ENCODE measurements around the gene MAFF.

MAFF gene

DNA sequence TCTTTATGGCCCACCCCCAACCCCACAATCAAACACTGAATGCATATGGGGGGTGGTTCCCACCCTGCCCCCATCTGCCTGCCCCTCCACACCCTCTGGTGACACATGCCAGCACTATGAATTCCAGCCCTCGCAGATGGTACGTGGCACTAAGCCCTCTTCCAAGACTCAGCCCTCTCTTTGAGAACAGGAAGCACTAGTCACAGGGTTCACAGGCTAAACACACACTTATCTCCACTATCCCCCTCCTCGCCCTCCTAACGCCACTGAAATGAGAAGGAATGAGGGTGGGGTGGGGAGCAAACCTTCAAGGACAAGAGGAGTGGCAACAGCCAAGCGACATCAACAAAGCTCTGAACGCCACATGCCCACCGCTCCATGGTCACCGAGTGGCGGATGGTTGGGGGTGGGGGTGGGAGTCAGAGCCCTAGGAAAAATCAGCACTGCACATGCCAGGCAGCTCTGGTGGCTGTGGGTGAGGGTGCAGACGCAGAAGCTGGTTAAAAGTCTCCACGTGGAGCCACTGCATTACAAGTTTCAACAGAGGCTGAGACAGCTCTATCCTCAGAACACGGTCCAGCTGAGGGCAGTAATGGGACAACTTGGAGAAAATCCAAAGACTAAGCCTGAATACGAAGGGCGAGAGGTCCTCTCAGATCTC, 37.4 kb downstream of the MAFF start:
- Histone ChIP-seq H3K4me3 (ENCODE audit: low read depth in 1 of 2, low read length in 1 of 2) (no peak overlapping the region), H3K27me3 (no peaks in the 10 kb centered on the region), H3K9me3 (no peaks in the 10 kb centered on the region), H3K4me1 (ENCODE audit: control insufficient read depth in 1 of 2, insufficient read depth in 1 of 2, low read depth in 1 of 2, low read length in 1 of 2) (no peaks in the 10 kb centered on the region), H3K27ac (no peak overlapping the region), H3K36me3 (peaks cover 63% of the 10 kb centered on the region)
- TF ChIP-seq, protein P1, sequence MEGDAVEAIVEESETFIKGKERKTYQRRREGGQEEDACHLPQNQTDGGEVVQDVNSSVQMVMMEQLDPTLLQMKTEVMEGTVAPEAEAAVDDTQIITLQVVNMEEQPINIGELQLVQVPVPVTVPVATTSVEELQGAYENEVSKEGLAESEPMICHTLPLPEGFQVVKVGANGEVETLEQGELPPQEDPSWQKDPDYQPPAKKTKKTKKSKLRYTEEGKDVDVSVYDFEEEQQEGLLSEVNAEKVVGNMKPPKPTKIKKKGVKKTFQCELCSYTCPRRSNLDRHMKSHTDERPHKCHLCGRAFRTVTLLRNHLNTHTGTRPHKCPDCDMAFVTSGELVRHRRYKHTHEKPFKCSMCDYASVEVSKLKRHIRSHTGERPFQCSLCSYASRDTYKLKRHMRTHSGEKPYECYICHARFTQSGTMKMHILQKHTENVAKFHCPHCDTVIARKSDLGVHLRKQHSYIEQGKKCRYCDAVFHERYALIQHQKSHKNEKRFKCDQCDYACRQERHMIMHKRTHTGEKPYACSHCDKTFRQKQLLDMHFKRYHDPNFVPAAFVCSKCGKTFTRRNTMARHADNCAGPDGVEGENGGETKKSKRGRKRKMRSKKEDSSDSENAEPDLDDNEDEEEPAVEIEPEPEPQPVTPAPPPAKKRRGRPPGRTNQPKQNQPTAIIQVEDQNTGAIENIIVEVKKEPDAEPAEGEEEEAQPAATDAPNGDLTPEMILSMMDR (IDR thresholded peaks at IDR 0.05): no peak

GRCh38 chr22:38240734-38241252, 39.0 kb downstream of the MAFF start:
- Histone ChIP-seq H3K4me1 (ENCODE audit: control insufficient read depth in 1 of 2, insufficient read depth in 1 of 2, low read depth in 1 of 2, low read length in 1 of 2) (no peaks in the 10 kb centered on the region), H3K27ac (no peak overlapping the region), H3K27me3 (no peaks in the 10 kb centered on the region), H3K36me3 (peaks cover 63% of the 10 kb centered on the region), H3K9me3 (no peaks in the 10 kb centered on the region), H3K4me3 (ENCODE audit: low read depth in 1 of 2, low read length in 1 of 2) (no peak overlapping the region)
- TF ChIP-seq, protein P1 (IDR thresholded peaks at IDR 0.05): no peak

DNA sequence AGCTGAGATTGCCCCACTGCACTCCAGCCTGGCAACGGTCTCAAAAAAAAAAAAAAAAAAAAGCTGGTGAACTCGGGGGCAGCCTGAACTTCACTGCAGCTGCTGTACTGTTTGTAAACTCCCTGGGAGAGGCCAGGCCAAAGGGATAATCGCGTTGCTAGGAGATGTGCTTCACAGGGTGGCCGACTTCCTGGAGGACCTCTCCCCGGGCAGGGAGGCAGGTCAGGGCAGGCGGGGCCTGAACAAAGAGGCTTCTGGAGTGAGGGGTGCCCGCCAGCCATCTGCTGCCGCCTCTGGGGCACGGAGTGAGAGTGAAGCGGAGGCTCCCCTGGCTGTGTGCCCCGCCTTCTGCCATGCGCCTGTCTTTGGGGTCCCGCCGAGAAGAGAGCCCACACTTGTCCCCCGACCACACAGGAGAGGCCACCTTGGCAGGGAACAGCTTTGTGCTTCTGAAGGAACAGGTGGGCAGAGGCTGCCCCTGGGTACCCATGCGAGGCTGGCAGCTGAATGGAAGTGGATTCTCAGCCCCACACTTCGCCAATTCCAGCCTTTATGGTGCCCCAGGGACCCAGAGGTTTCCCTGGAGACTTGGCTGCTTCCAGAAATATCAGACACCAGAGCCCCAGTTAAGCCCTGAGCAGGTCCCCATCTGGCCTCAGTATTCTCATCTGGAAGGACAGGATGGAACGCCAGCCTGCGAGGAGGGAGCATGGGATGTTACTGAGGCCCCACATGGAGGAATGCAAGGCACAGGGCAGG, 41.4 kb downstream of the MAFF start:
- no peak overlapping the region for H3K4me3 ChIP-seq (ENCODE audit: low read depth in 1 of 2, low read length in 1 of 2)
- peaks cover 68% of the 10 kb centered on the region for H3K36me3 ChIP-seq
- H3K4me1 ChIP-seq (ENCODE audit: control insufficient read depth in 1 of 2, insufficient read depth in 1 of 2, low read depth in 1 of 2, low read length in 1 of 2): no peaks in the 10 kb centered on the region
- no peak overlapping the region for H3K27ac ChIP-seq
- no peaks in the 10 kb centered on the region for H3K27me3 ChIP-seq
- H3K9me3 ChIP-seq: no peaks in the 10 kb centered on the region
- TF ChIP-seq, protein P1 (IDR thresholded peaks at IDR 0.05): no peak

- Histone ChIP-seq H3K4me3 (ENCODE audit: low read depth in 1 of 2, low read length in 1 of 2) (no peak overlapping the region), H3K36me3 (peaks cover 59% of the 10 kb centered on the region), H3K27ac (no peak overlapping the region), H3K4me1 (ENCODE audit: control insufficient read depth in 1 of 2, insufficient read depth in 1 of 2, low read depth in 1 of 2, low read length in 1 of 2) (no peaks in the 10 kb centered on the region), H3K27me3 (no peaks in the 10 kb centered on the region), H3K9me3 (no peaks in the 10 kb centered on the region)
- TF ChIP-seq, protein P1 (IDR thresholded peaks at IDR 0.05): no peak
Measured at GRCh38 chr22:38244106-38244505, 42.3 kb downstream of the MAFF start.

GRCh38 chr22:38246046-38246658, 44.4 kb downstream of the MAFF start:
- H3K36me3 ChIP-seq: peaks cover 53% of the 10 kb centered on the region
- TF ChIP-seq, protein P1 (IDR thresholded peaks at IDR 0.05): no peak
- no peaks in the 10 kb centered on the region for H3K27me3 ChIP-seq
- no peaks in the 10 kb centered on the region for H3K9me3 ChIP-seq
- H3K4me3 ChIP-seq (ENCODE audit: low read depth in 1 of 2, low read length in 1 of 2): no peak overlapping the region
- H3K4me1 ChIP-seq (ENCODE audit: control insufficient read depth in 1 of 2, insufficient read depth in 1 of 2, low read depth in 1 of 2, low read length in 1 of 2): peaks cover 0 to 7% of the 10 kb centered on the region in 2 experiments
- no peak overlapping the region for H3K27ac ChIP-seq

All from neutrophil (primary cell).